Measurements from ENCODE around the gene MYL3.

The MYL3 gene

DNA sequence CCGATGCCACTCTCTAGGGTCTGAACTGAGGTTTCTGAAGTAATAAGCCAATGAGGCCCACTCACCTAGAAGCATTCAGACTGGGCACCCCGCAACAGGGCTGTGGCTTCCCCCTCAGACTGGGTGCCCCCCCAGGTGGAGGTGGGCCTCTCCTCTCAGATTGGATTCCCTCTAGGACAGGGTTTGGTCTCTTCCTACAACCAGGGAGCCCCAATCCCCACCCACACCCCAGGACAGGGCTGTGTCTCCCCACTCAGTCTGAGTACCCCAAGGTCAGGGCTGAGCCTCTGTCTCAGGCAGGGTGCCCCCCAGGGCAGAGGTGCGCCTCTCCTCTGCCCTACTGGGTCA lies 41.9 kb upstream of the MYL3 start:
- Histone ChIP-seq H3K27me3 (no peaks in the 10 kb centered on the region), H3K4me1 (0 out of 2 replicates have a peak, but pooled peaks cover 3% of the 10 kb centered on the region), H3K9me3 (no peaks in the 10 kb centered on the region), H3K36me3 (no peaks in the 10 kb centered on the region), H3K4me3 (ENCODE audit: low read depth, low read length) (no peak overlapping the region)
- TF ChIP-seq, protein P1, sequence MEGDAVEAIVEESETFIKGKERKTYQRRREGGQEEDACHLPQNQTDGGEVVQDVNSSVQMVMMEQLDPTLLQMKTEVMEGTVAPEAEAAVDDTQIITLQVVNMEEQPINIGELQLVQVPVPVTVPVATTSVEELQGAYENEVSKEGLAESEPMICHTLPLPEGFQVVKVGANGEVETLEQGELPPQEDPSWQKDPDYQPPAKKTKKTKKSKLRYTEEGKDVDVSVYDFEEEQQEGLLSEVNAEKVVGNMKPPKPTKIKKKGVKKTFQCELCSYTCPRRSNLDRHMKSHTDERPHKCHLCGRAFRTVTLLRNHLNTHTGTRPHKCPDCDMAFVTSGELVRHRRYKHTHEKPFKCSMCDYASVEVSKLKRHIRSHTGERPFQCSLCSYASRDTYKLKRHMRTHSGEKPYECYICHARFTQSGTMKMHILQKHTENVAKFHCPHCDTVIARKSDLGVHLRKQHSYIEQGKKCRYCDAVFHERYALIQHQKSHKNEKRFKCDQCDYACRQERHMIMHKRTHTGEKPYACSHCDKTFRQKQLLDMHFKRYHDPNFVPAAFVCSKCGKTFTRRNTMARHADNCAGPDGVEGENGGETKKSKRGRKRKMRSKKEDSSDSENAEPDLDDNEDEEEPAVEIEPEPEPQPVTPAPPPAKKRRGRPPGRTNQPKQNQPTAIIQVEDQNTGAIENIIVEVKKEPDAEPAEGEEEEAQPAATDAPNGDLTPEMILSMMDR (IDR thresholded peaks at IDR 0.05; ENCODE audit: low read depth, low read length), result no peak
- DNase-seq, result no peak

DNA sequence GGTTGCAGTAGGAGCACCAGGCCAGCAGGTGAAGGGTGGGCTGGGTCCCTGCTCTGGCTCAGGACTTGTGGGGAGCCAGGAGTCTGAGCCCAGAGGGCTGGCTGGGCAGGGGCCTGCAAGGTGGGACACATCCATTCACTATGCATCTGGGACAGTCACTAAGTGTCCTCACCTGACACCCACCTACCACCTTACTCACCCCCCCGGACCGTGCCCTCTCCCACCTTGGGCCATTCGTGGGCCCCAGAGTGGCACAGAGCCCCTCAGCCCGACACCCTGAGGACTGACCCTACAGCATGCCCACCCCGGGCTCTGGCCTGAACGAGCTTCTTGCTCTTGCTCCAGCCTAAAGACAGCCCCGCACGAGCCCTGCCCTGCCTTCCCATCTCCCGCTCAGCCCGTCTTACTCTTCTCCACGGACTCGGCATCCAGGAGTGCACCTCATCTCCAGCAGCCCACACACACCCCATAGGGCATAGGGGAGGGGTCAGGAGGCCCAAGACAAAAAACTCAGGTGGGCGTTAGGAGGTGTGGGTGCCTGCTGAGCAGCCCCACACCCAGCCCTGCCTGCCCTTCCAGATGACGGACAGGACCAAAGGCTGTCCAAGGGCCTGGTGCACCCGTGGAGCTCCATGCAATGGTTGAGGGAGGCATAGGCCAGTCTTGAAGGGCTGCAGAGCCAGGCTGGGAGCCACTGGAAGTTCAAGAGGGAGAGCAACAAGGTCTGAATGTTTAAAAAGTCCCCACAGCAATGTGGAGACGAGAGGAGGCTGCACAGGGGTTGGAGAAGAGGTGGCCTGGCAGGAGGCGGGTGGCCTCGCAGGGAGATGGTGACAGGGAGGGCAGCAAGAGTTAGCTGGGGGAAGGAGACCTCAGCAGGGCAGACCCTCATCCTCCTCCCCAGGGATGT lies 41.3 kb upstream of the MYL3 start:
- Histone ChIP-seq H3K27me3 (no peaks in the 10 kb centered on the region), H3K36me3 (no peaks in the 10 kb centered on the region), H3K9me3 (no peaks in the 10 kb centered on the region), H3K4me3 (ENCODE audit: low read depth, low read length) (no peak overlapping the region), H3K4me1 (no peaks in the 10 kb centered on the region)
- DNase-seq, result no peak
- TF ChIP-seq, protein P1 (IDR thresholded peaks at IDR 0.05; ENCODE audit: low read depth, low read length), result no peak

DNA sequence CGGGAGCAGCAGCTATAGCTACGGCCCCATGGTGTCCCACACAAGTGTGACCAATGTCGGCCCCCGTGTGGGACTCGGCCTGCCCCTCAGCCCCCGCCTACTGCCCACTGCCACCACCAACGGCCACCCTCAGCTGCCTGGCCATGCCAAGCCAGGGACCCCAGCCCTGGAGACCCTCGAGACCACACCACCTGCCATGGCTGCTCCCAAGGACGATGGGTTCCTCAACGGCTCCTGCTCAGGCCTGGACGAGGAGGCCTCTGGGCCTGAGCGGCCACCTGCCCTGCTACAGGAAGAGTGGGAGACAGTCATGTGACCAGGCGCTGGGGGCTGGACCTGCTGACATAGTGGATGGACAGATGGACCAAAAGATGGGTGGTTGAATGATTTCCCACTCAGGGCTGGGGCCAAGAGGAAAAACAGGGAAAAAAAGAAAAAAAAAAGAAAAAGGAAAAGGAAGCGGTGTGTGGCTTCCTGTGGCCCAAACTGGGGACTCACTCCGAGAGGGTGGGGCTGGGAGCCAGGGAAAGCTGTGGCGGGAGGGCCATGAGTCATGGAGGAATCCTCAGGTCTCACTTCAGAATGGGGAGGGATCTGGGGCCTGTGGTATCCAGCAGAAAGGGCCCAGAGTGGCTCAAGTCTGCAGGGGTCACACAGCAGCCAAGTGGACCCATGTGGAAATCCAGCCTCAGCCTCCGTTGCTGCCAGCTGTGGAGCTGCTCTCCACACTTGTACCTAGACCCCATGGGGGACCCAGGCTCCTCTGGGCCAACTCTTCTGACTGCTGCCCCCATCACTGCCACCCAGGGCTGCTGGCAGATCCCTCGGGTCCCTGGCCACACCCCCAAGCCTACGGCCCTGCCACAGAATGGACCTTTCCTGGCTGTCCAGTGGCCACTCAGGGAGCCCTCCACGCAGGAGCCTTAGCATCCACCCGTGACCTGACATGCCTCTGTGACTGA lies 40.4 kb upstream of the MYL3 start:
- no peak overlapping the region for H3K4me3 ChIP-seq (ENCODE audit: low read depth, low read length)

DNA sequence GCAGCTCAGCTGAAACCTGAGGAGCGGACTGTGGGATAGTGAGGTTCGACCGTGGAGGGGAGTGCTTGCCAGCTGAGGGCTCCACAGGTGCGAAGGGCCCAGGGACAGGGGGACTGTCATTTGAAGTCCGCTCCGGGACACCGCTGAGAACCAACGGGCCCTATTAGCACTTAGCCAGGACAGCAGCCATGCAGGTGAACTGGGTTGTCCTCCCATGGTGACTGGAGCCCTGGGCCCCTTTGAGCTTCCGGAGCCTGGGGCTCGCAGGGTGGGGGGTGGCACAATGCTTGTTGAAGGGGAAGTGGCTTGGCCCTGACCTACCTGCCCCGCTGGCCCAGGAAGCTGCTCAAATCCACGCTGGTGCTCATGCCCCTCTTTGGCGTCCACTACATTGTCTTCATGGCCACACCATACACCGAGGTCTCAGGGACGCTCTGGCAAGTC lies 39.0 kb upstream of the MYL3 start:
- TF ChIP-seq, protein P1 (IDR thresholded peaks at IDR 0.05; ENCODE audit: low read depth, low read length), result no peak

More for the DNA sequence above, 40.4 kb upstream of the MYL3 start:
- TF ChIP-seq, protein P1 (IDR thresholded peaks at IDR 0.05; ENCODE audit: low read depth, low read length), result no peak
- no peaks in the 10 kb centered on the region for H3K27me3 ChIP-seq
- no peak for DNase-seq
- no peaks in the 10 kb centered on the region for H3K4me1 ChIP-seq
- H3K9me3 ChIP-seq, result no peaks in the 10 kb centered on the region
- no peaks in the 10 kb centered on the region for H3K36me3 ChIP-seq

DNA sequence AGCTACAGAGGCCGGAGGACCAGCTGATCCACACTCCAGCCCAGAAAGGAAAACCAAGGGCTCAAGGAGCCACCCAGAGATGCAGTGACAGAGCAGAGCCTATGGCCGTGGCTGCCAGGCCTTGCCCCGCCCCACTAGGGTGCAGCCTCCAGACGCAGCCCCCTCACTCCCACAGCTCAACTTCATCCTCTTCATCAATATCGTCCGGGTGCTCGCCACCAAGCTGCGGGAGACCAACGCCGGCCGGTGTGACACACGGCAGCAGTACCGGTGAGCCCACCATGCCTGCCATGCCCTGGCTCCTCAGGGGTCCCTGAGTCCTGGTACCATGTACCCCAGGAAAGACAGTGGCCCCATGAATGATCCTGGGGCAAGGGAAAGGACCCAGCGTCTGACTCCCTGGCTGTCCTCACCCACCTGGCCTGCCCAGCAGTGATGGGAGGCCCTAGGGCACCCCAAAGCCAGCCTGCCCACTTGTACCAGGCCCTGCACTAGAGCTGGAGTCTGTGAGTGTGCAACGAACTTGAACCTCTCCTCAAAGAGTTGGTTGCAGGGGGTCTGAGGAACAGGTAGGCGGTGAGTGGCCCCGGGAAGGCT lies 38.4 kb upstream of the MYL3 start:
- H3K9me3 ChIP-seq, result no peaks in the 10 kb centered on the region
- no peak overlapping the region for H3K4me3 ChIP-seq (ENCODE audit: low read depth, low read length)
- H3K4me1 ChIP-seq, result no peaks in the 10 kb centered on the region
- TF ChIP-seq, protein P1 (IDR thresholded peaks at IDR 0.05; ENCODE audit: low read depth, low read length), result no peak
- DNase-seq, result no peak
- H3K27me3 ChIP-seq, result no peaks in the 10 kb centered on the region
- no peaks in the 10 kb centered on the region for H3K36me3 ChIP-seq

More for the DNA sequence above, 39.0 kb upstream of the MYL3 start:
- no peak overlapping the region for H3K4me3 ChIP-seq (ENCODE audit: low read depth, low read length)
- no peaks in the 10 kb centered on the region for H3K4me1 ChIP-seq
- H3K27me3 ChIP-seq, result no peaks in the 10 kb centered on the region
- H3K36me3 ChIP-seq, result no peaks in the 10 kb centered on the region
- H3K9me3 ChIP-seq, result no peaks in the 10 kb centered on the region
- DNase-seq, result no peak
